ENCODE results near the gene HBG1.

GRCh38 chr11:5246772-5247471 lies 2.7 kb downstream of the HBG1 start:
- no peak for TF ChIP-seq CTCF (conservative IDR thresholded peaks at IDR 0.05; ENCODE audit: low read depth, low read length)
- TF ChIP-seq MAZ (IDR thresholded peaks at IDR 0.05; ENCODE audit: borderline replicate concordance, low read depth, low read length), result no peak
- TF ChIP-seq POLR2A (IDR thresholded peaks at IDR 0.05; ENCODE audit: low read depth, low read length), result no peak
- TF ChIP-seq SMC3 (IDR thresholded peaks at IDR 0.05; ENCODE audit: low read depth, low read length), result no peak
- TF ChIP-seq RCOR1 (IDR thresholded peaks at IDR 0.05; ENCODE audit: insufficient replicate concordance, low read length), result no peak
- no peak for TF ChIP-seq FOS (IDR thresholded peaks at IDR 0.05; ENCODE audit: low read depth, low read length)
- no peak for TF ChIP-seq ELK1 (IDR thresholded peaks at IDR 0.05; ENCODE audit: borderline replicate concordance, low read depth, low read length)
- TF ChIP-seq MXI1 (IDR thresholded peaks at IDR 0.05; ENCODE audit: borderline replicate concordance, low read depth, low read length), result no peak
